Activated CD4-positive, alpha-beta memory T cell treated with anti-CD3 and anti-CD28 coated beads, Interleukin-2, amount 10 ng/mL, durations not matched to agents 7 days and 5 days (primary cell): ENCODE results near the gene EIF2A. TPM values are rescaled to one million over a fixed set of nuclear protein-coding genes. Genes with fewer than 3 reads are reported as not detected.
A peak's percentile ranks its signal among the peaks of the same experiment; 100 is the strongest.

Source experiments
- CTCF ChIA-PET: fragments of 350-600 bp; sonication (Branson Sonifier 250); formaldehyde crosslinking; loops from one replicate; lab custom pipeline; 2021; ENCODE audit warnings: antibody characterized with exemption, inconsistent platforms; lab: Charles Lee
- POLR2A ChIA-PET: fragments of 350-600 bp; sonication (Branson Sonifier 250); formaldehyde crosslinking; loops from one replicate; lab custom pipeline; 2021; ENCODE audit warnings: antibody characterized with exemption; lab: Charles Lee
- DNase-seq: peaks from one replicate; pipeline ENCODE4 v3.0.0-alpha.2; 2020
- H3K27ac Mint-ChIP-seq: one replicate; pipeline ENCODE4 v1.8.0; 2021; ENCODE audit warnings: mild to moderate bottlenecking, mixed read lengths
- H3K27me3 Mint-ChIP-seq: one replicate; pipeline ENCODE4 v1.8.0; 2021; ENCODE audit warnings: mixed read lengths
- H3K36me3 Mint-ChIP-seq: one replicate; pipeline ENCODE4 v1.8.0; 2021; ENCODE audit warnings: low read depth, mixed read lengths
- H3K4me1 Mint-ChIP-seq: one replicate; pipeline ENCODE4 v1.8.0; 2021; ENCODE audit warnings: mixed read lengths
- H3K4me3 Mint-ChIP-seq: one replicate; pipeline ENCODE4 v1.8.0; 2021; ENCODE audit warnings: mild to moderate bottlenecking, mixed read lengths
- H3K9me3 Mint-ChIP-seq: one replicate; pipeline ENCODE4 v1.8.0; 2021; ENCODE audit warnings: mixed read lengths
- total RNA-seq, 2 experiments: library from RNA; stranded (reverse); gene quantifications; one replicate each; pipeline ENCODE4 v1.2.3, GENCODE V29; 2021

Gene EIF2A
- total RNA-seq, 2 experiments from 2014 or later, result 81.7 to 86.4 TPM

GRCh38 chr3:150544726-150545125 lies 1.9 kb upstream of the EIF2A start:
- H3K9me3 Mint-ChIP-seq, result no peaks in the 10 kb centered on the region
- CTCF ChIA-PET, result interaction anchor here (0.5 to 1.5 kb wide), 6 partner anchors 158 to 541 kb away, joined by 3 to 4 read pairs (median 3); partner anchors contain the start of genes ERICH6 and MED12L
- H3K27me3 Mint-ChIP-seq, result no peaks in the 10 kb centered on the region
- H3K27ac Mint-ChIP-seq, result peak overlapping the region; percentile 23
- H3K36me3 Mint-ChIP-seq, result peaks cover 53% of the 10 kb centered on the region
- POLR2A ChIA-PET, result interaction anchor here (0.8 to 8.4 kb wide), 11 partner anchors 10 to 657 kb away, joined by 3 to 156 read pairs (median 7); partner anchors contain the start of genes ERICH6, GPR171, SELENOT and SIAH2
- H3K4me3 Mint-ChIP-seq, result peak overlapping the region; percentile 85
- no peak for DNase-seq
- peaks cover 57% of the 10 kb centered on the region for H3K4me1 Mint-ChIP-seq

- Mint-ChIP-seq H3K4me1 (peaks cover 61% of the 10 kb centered on the region), H3K27ac (peak overlapping the region; percentile 97), H3K9me3 (no peaks in the 10 kb centered on the region), H3K4me3 (peak overlapping the region; percentile 85), H3K27me3 (no peaks in the 10 kb centered on the region), H3K36me3 (peaks cover 56% of the 10 kb centered on the region)
- ChIA-PET POLR2A (interaction anchor here (0.7 to 8.4 kb wide), 27 partner anchors 8 to 793 kb away, joined by 3 to 156 read pairs (median 5); partner anchors contain the start of genes COMMD2, ERICH6, GPR171 and SELENOT), CTCF (interaction anchor here (0.5 to 1.5 kb wide), 9 partner anchors 35 to 540 kb away, joined by 3 to 4 read pairs (median 3); partner anchors contain the start of genes ERICH6, MED12L and SELENOT)
- peak; percentile 51 for DNase-seq
Measured at GRCh38 chr3:150545419-150546225, 965 bp upstream of the EIF2A start.

- H3K9me3 Mint-ChIP-seq, result no peaks in the 10 kb centered on the region
- no peaks in the 10 kb centered on the region for H3K27me3 Mint-ChIP-seq
- peaks cover 46% of the 10 kb centered on the region for H3K36me3 Mint-ChIP-seq
- ChIA-PET POLR2A (interaction anchor here (0.8 to 8.4 kb wide), 22 partner anchors 8 to 654 kb away, joined by 3 to 156 read pairs (median 6); partner anchors contain the start of genes ERICH6, GPR171, SELENOT and SIAH2), CTCF (interaction anchor here (0.7 to 1.2 kb wide), 4 partner anchors 34 to 215 kb away, joined by 3 to 4 read pairs (median 3); no protein-coding TSS in a partner anchor)
- peak overlapping the region; percentile 85 for H3K4me3 Mint-ChIP-seq
- H3K4me1 Mint-ChIP-seq, result peaks cover 55% of the 10 kb centered on the region
- DNase-seq, result no peak
- peak overlapping the region; percentile 97 for H3K27ac Mint-ChIP-seq
Measured at GRCh38 chr3:150547045-150547741, 606 bp downstream of the EIF2A start.

- Mint-ChIP-seq H3K4me3 (no peak overlapping the region), H3K27me3 (no peaks in the 10 kb centered on the region), H3K9me3 (no peaks in the 10 kb centered on the region), H3K27ac (no peak overlapping the region), H3K4me1 (peaks cover 35% of the 10 kb centered on the region), H3K36me3 (peaks cover 60% of the 10 kb centered on the region)
- DNase-seq, result no peak
- POLR2A ChIA-PET, result interaction anchor here (1.2 kb wide), 1 partner anchor 9 kb away, joined by 3 read pairs; no protein-coding TSS in a partner anchor
- CTCF ChIA-PET, result no interaction called here
Measured at GRCh38 chr3:150555859-150556436, 9.4 kb downstream of the EIF2A start.

DNA sequence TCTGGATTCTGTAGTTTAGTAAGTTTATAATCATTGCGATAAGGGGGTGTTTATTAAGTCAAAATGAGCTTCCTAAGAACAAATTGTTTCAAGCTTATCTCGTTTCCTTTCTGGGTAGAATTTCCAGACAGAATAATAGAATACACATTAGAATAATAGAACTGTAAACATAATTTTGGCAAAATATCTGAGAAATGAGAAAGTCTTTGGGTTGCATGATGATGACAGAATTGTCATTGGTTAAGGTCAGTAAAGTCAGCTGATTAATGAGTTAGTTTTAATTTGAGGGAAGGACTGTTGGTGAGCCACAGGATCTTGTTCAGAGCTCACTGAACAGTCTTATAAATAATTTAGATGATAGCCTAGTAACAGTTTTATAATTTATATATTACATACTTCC lies 10.2 kb downstream of the EIF2A start:
- Mint-ChIP-seq H3K36me3 (peaks cover 61% of the 10 kb centered on the region), H3K4me3 (no peak overlapping the region), H3K4me1 (peaks cover 33% of the 10 kb centered on the region), H3K9me3 (no peaks in the 10 kb centered on the region), H3K27me3 (no peaks in the 10 kb centered on the region), H3K27ac (no peak overlapping the region)
- ChIA-PET CTCF (no interaction called here), POLR2A (interaction anchor here (1.2 to 1.3 kb wide), 3 partner anchors 9 to 206 kb away, joined by 3 read pairs; partner anchors contain the start of genes SERP1 and SIAH2)
- DNase-seq, result no peak

GRCh38 chr3:150557725-150558124 lies 11.1 kb downstream of the EIF2A start:
- DNase-seq, result no peak
- H3K4me3 Mint-ChIP-seq, result no peak overlapping the region
- peaks cover 33% of the 10 kb centered on the region for H3K4me1 Mint-ChIP-seq
- H3K36me3 Mint-ChIP-seq, result peaks cover 55% of the 10 kb centered on the region
- no peaks in the 10 kb centered on the region for H3K27me3 Mint-ChIP-seq
- H3K27ac Mint-ChIP-seq, result no peak overlapping the region
- H3K9me3 Mint-ChIP-seq, result no peaks in the 10 kb centered on the region
- ChIA-PET POLR2A (interaction anchor here (1.2 to 1.3 kb wide), 2 partner anchors 11 to 205 kb away, joined by 3 read pairs; partner anchors contain the start of genes SERP1 and SIAH2), CTCF (no interaction called here)

DNA sequence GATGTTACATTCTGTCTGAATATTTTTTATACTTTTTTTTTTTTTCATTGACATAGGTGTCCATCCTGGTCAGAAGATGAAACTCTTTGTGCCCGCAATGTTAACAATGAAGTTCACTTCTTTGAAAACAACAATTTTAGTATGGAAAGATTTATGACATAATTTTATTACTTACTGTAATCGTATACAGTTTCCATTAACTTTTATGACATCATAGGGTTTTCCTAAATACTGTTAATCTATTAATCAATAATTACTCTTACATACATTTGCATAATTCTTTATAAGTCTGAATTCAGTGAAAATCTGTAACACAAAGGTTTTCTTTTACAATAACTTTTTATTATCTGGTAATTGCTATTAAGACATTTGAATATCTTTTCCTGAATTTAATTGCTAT lies 17.7 kb downstream of the EIF2A start:
- no peak overlapping the region for H3K27ac Mint-ChIP-seq
- H3K4me1 Mint-ChIP-seq, result peaks cover 6% of the 10 kb centered on the region
- H3K9me3 Mint-ChIP-seq, result no peaks in the 10 kb centered on the region
- no peak for DNase-seq
- ChIA-PET CTCF (interaction anchor here (1.0 kb wide), 1 partner anchor 190 kb away, joined by 3 read pairs; no protein-coding TSS in a partner anchor), POLR2A (no interaction called here)
- H3K27me3 Mint-ChIP-seq, result no peaks in the 10 kb centered on the region
- H3K36me3 Mint-ChIP-seq, result peaks cover 40% of the 10 kb centered on the region
- no peak overlapping the region for H3K4me3 Mint-ChIP-seq

DNA sequence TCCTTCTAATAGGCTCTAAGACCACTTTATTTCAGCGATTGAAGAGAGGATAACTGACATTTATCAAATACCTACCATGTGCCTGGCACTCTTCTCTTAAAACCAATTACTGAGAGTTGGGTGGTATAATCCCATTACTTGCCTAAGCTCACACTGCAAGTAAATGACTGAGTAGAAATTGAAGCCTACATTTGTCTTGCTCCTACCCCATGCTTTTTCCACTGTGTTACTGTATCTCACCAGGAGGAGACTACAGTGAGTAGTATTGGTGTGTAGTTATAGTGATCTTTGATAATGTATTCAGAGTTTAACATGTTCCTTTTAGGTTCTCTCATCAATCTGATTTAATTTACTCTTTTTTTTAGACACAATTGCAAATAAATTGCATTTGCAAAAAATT lies 20.7 kb downstream of the EIF2A start:
- H3K36me3 Mint-ChIP-seq, result peaks cover 47% of the 10 kb centered on the region
- H3K4me3 Mint-ChIP-seq, result no peak overlapping the region
- ChIA-PET CTCF (no interaction called here), POLR2A (interaction anchor here (1.2 to 1.7 kb wide), 3 partner anchors 9 to 26 kb away, joined by 3 to 5 read pairs (median 3); partner anchors contain the start of genes EIF2A and SERP1)
- no peak for DNase-seq
- H3K9me3 Mint-ChIP-seq, result no peaks in the 10 kb centered on the region
- H3K27me3 Mint-ChIP-seq, result no peaks in the 10 kb centered on the region
- no peaks in the 10 kb centered on the region for H3K4me1 Mint-ChIP-seq
- no peak overlapping the region for H3K27ac Mint-ChIP-seq

DNA sequence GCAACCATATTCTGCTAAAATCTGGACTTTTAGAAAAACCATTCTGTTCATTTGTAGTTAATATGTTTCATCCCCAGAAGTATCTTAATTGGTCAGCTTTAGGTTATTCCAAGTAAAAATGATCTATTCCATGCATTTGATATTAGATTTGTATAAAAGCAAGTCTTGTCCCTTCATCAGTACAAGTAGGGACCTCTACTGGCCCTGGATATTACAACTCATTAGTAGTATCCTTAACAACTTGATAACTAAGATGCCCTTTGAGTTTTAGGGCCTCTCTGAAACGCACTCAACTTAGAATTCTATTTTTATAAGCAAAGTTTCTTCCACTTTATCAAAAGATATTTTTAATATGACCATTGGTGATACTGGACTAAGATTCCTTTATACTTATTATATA lies 31.3 kb downstream of the EIF2A start:
- H3K4me1 Mint-ChIP-seq, result peaks cover 28% of the 10 kb centered on the region
- H3K36me3 Mint-ChIP-seq, result peaks cover 57% of the 10 kb centered on the region
- ChIA-PET POLR2A (interaction anchor here (0.8 to 2.7 kb wide), 3 partner anchors 13 to 185 kb away, joined by 3 to 10 read pairs (median 3); partner anchors contain the start of genes EIF2A, SERP1 and SIAH2), CTCF (interaction anchor here (1.1 to 1.4 kb wide), 2 partner anchors 25 to 50 kb away, joined by 3 to 4 read pairs; partner anchors contain the start of gene SELENOT)
- no peak overlapping the region for H3K4me3 Mint-ChIP-seq
- H3K27me3 Mint-ChIP-seq, result no peaks in the 10 kb centered on the region
- H3K27ac Mint-ChIP-seq, result no peak overlapping the region
- H3K9me3 Mint-ChIP-seq, result no peaks in the 10 kb centered on the region
- no peak for DNase-seq

GRCh38 chr3:150581174-150581573 lies 34.6 kb downstream of the EIF2A start:
- Mint-ChIP-seq H3K36me3 (peaks cover 58% of the 10 kb centered on the region), H3K27me3 (no peaks in the 10 kb centered on the region), H3K27ac (no peak overlapping the region), H3K4me3 (no peak overlapping the region), H3K9me3 (no peaks in the 10 kb centered on the region), H3K4me1 (peaks cover 28% of the 10 kb centered on the region)
- DNase-seq, result no peak
- ChIA-PET CTCF (interaction anchor here (1.3 kb wide), 1 partner anchor 35 kb away, joined by 3 read pairs; the partner anchor contains the start of genes EIF2A and SERP1), POLR2A (interaction anchor here (1.6 kb wide), 1 partner anchor 22 kb away, joined by 4 read pairs; the partner anchor contains the start of gene SELENOT)

DNA sequence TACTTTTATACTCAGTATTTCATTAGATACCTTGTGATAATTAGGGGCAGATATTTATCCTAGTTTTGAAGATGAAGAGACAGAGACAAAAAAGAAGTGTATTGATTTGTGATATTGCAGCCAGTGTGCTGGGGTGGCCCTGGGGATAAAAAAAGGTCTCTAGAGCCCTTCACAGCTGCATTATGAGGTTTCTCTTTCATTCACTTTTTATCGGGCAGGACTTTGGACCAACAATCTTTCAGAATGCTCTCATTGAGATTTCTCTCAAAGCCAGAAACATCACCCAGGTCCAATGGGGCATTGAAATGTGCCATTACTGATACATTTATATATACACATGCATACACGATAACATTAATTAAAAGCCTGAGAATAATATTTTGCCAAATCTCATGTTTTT lies 36.0 kb downstream of the EIF2A start:
- peak overlapping the region; percentile 75 for H3K27ac Mint-ChIP-seq
- H3K4me3 Mint-ChIP-seq, result peak overlapping the region; percentile 49
- no peaks in the 10 kb centered on the region for H3K27me3 Mint-ChIP-seq
- CTCF ChIA-PET, result interaction anchor here (1.0 kb wide), 1 partner anchor 9 kb away, joined by 3 read pairs; no protein-coding TSS in a partner anchor
- H3K9me3 Mint-ChIP-seq, result no peaks in the 10 kb centered on the region
- DNase-seq, result no peak
- peaks cover 48% of the 10 kb centered on the region for H3K36me3 Mint-ChIP-seq
- peaks cover 22% of the 10 kb centered on the region for H3K4me1 Mint-ChIP-seq
- POLR2A ChIA-PET, result interaction anchor here (1.0 to 3.7 kb wide), 4 partner anchors 10 to 181 kb away, joined by 4 to 20 read pairs (median 9); partner anchors contain the start of genes EIF2A, SELENOT and SERP1
